Measurements from ENCODE around the gene NLRP4. TPM values are rescaled to one million over a fixed set of nuclear protein-coding genes. Genes with fewer than 3 reads are reported as not detected.

NLRP4 gene
- total RNA-seq, 1 donor from 2014 or later = not detected

DNA sequence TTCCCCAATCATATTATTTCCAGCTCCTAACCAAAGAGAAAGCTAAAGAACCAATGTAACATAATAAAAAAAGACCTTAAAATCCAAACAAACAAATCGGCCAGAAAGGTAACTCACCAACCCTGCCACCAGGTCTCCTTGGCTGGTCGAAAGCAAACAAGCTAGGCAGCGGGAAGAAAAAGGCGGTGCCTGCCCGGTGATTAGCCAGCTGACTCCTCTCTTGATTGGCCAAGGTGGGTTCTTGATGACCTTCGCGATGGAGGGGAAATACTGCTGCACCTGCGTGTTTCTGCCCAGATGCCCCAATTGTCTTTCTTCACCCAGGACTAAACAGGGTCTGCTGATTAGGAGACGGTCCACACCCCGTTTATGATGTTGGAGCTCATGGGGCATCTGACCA is 4.5 kb upstream of the NLRP4 start, which contains the start of gene NLRP11:
NLRP11 (minus strand) TSS at position 154 of the 400 bp plus-strand sequence. CDS start 13,825 bp downstream, outside the sequence.
- no peak within 1 kb of the TSS for H3K9ac ChIP-seq (ENCODE audit: low read depth in 1 of 3, low read length in 3 of 3)
- no peaks in the 10 kb centered on the region for H3K36me3 ChIP-seq (ENCODE audit: control insufficient read depth in 3 of 3, insufficient read depth in 3 of 3, low read length in 3 of 3)
- H3K9me3 ChIP-seq (ENCODE audit: control insufficient read depth in 3 of 3, low read length in 3 of 3) = peaks cover 0 to 3% (median 0%) of the 10 kb centered on the region in 3 donors
- no peaks in the 10 kb centered on the region for H3K27me3 ChIP-seq (ENCODE audit: control insufficient read depth in 3 of 3, insufficient read depth in 3 of 3, low read length in 3 of 3)
- H3K4me3 ChIP-seq (ENCODE audit: low read length in 3 of 3) = no peak within 1 kb of the TSS
- H3K4me1 ChIP-seq (ENCODE audit: control insufficient read depth in 3 of 3, insufficient read depth in 3 of 3, low read length in 3 of 3) = no peaks in the 10 kb centered on the region
- no peak within 1 kb of the TSS for H3K27ac ChIP-seq (ENCODE audit: low read depth, low read length)

DNA sequence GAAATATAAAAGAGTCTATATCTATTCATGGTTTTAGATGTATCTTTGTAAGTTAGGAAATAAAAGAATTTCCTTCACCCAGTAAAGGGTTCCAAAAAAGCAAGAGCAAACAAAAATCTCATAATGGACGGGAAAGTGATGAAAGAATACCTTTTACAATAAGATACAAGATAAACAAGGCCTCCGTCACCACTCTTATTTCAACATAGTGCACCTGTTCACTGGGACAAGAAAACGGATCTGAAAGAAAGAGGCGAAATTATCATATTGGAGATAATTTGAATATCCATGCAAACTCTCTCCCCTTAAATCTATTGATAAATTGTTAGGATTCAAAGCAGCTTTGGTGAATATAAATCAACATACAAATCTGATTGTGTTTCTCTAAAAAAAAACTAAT is 3.7 kb upstream of the NLRP4 start:
- Histone ChIP-seq H3K27ac (ENCODE audit: low read depth, low read length) (no peak overlapping the region), H3K4me1 (ENCODE audit: control insufficient read depth in 3 of 3, insufficient read depth in 3 of 3, low read length in 3 of 3) (no peaks in the 10 kb centered on the region), H3K36me3 (ENCODE audit: control insufficient read depth in 3 of 3, insufficient read depth in 3 of 3, low read length in 3 of 3) (no peaks in the 10 kb centered on the region), H3K4me3 (ENCODE audit: low read length in 3 of 3) (no peak overlapping the region), H3K27me3 (ENCODE audit: control insufficient read depth in 3 of 3, insufficient read depth in 3 of 3, low read length in 3 of 3) (no peaks in the 10 kb centered on the region), H3K9ac (ENCODE audit: low read depth in 1 of 3, low read length in 3 of 3) (no peak overlapping the region), H3K9me3 (ENCODE audit: control insufficient read depth in 3 of 3, low read length in 3 of 3) (peaks cover 0 to 3% (median 0%) of the 10 kb centered on the region in 3 donors)

DNA sequence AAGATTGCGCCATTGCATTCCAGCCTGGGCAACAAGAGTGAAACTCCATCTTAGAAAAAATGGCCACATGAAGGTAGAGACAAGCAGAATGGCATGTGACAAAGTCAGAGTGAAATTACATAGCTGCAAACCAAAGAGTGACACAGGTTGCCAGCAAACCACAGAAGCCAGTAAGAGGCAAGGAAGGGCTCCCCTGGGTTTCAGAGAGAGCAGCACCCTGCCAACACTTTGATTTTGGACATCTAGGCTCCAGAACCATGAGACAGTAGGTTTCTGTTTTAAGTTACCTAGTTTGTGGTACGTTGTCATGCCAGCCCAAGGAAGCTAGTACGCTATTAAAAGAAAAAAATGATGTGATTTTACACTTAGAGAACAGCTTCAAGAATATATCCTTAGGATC is 1.9 kb downstream of the NLRP4 start:
- no peaks in the 10 kb centered on the region for H3K27me3 ChIP-seq (ENCODE audit: control insufficient read depth in 3 of 3, insufficient read depth in 3 of 3, low read length in 3 of 3)
- no peak overlapping the region for H3K4me3 ChIP-seq (ENCODE audit: low read length in 3 of 3)
- H3K9ac ChIP-seq (ENCODE audit: low read depth in 1 of 3, low read length in 3 of 3) = no peak overlapping the region
- no peaks in the 10 kb centered on the region for H3K4me1 ChIP-seq (ENCODE audit: control insufficient read depth in 3 of 3, insufficient read depth in 3 of 3, low read length in 3 of 3)
- H3K9me3 ChIP-seq (ENCODE audit: control insufficient read depth in 3 of 3, low read length in 3 of 3) = no peaks in the 10 kb centered on the region
- H3K27ac ChIP-seq (ENCODE audit: low read depth, low read length) = no peak overlapping the region
- no peaks in the 10 kb centered on the region for H3K36me3 ChIP-seq (ENCODE audit: control insufficient read depth in 3 of 3, insufficient read depth in 3 of 3, low read length in 3 of 3)

DNA sequence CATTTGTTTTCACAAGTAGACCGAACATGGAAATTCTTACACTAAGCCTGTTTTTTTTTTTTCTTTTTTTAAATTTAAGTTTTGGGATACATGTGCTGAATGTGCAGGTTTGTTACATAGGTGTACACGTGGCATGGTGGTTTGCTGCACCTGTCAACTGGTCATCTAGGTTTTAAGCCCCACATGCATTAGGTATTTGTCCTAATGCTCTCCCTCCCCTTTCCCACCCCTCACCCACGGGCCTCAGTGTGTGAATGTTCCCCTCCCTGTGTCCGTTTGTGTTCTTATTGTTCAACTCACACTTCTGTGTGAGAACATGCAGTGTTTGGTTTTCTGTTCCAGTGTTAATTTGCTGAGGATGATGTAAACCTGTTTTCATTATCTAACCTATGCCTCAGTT is 2.6 kb downstream of the NLRP4 start:
- no peaks in the 10 kb centered on the region for H3K27me3 ChIP-seq (ENCODE audit: control insufficient read depth in 3 of 3, insufficient read depth in 3 of 3, low read length in 3 of 3)
- no peak overlapping the region for H3K9ac ChIP-seq (ENCODE audit: low read depth in 1 of 3, low read length in 3 of 3)
- no peak overlapping the region for H3K4me3 ChIP-seq (ENCODE audit: low read length in 3 of 3)
- no peak overlapping the region for H3K27ac ChIP-seq (ENCODE audit: low read depth, low read length)
- H3K4me1 ChIP-seq (ENCODE audit: control insufficient read depth in 3 of 3, insufficient read depth in 3 of 3, low read length in 3 of 3) = no peaks in the 10 kb centered on the region
- no peaks in the 10 kb centered on the region for H3K36me3 ChIP-seq (ENCODE audit: control insufficient read depth in 3 of 3, insufficient read depth in 3 of 3, low read length in 3 of 3)
- H3K9me3 ChIP-seq (ENCODE audit: control insufficient read depth in 3 of 3, low read length in 3 of 3) = no peaks in the 10 kb centered on the region

DNA sequence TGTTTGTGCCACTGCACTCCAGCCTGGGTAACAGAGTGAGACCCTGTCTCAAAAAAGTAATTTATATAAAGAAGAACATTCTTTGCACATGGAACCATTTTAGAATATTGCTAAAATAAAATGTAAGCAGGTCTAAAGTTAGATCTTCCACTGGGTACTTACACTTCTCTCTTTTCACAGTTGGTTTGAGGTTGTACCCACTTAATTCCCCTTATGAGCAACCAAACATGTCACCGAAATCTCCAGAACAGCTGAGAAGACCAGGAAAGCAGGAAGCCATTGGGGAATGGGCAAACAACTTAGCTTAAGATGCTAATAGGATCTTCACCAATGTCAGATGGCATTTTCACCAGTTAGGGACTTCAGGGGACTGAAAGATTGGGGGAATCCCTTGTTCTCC is 18.8 kb downstream of the NLRP4 start:
- Histone ChIP-seq H3K36me3 (ENCODE audit: control insufficient read depth in 3 of 3, insufficient read depth in 3 of 3, low read length in 3 of 3) (no peaks in the 10 kb centered on the region), H3K9ac (ENCODE audit: low read depth in 1 of 3, low read length in 3 of 3) (no peak overlapping the region), H3K27me3 (ENCODE audit: control insufficient read depth in 3 of 3, insufficient read depth in 3 of 3, low read length in 3 of 3) (no peaks in the 10 kb centered on the region), H3K4me3 (ENCODE audit: low read length in 3 of 3) (no peak overlapping the region), H3K4me1 (ENCODE audit: control insufficient read depth in 3 of 3, insufficient read depth in 3 of 3, low read length in 3 of 3) (no peaks in the 10 kb centered on the region), H3K27ac (ENCODE audit: low read depth, low read length) (no peak overlapping the region), H3K9me3 (ENCODE audit: control insufficient read depth in 3 of 3, low read length in 3 of 3) (no peaks in the 10 kb centered on the region)

DNA sequence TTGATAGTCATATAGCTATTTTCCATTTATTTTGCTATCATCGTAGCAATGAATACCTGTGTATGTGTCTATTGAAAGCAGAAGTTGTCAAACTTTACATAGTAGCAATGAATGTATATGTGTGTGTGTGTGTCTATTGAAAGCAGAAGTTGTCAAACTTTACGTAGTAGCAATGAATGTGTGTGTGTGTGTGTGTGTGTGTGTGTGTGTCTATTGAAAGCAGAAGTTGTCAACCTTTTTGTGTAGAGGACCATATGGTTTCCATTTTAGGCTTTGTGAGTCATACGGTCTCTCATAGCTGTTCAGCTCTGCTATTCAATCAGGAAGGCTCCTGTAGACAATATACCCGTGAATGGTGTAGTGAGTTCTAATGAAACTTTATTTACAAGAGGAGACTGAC is 20.8 kb downstream of the NLRP4 start:
- H3K9me3 ChIP-seq (ENCODE audit: control insufficient read depth in 3 of 3, low read length in 3 of 3) = peaks cover 0 to 3% (median 0%) of the 10 kb centered on the region in 3 donors
- no peak overlapping the region for H3K9ac ChIP-seq (ENCODE audit: low read depth in 1 of 3, low read length in 3 of 3)
- no peak overlapping the region for H3K4me3 ChIP-seq (ENCODE audit: low read length in 3 of 3)
- H3K4me1 ChIP-seq (ENCODE audit: control insufficient read depth in 3 of 3, insufficient read depth in 3 of 3, low read length in 3 of 3) = no peaks in the 10 kb centered on the region
- no peaks in the 10 kb centered on the region for H3K36me3 ChIP-seq (ENCODE audit: control insufficient read depth in 3 of 3, insufficient read depth in 3 of 3, low read length in 3 of 3)
- H3K27ac ChIP-seq (ENCODE audit: low read depth, low read length) = no peak overlapping the region
- H3K27me3 ChIP-seq (ENCODE audit: control insufficient read depth in 3 of 3, insufficient read depth in 3 of 3, low read length in 3 of 3) = no peaks in the 10 kb centered on the region

DNA sequence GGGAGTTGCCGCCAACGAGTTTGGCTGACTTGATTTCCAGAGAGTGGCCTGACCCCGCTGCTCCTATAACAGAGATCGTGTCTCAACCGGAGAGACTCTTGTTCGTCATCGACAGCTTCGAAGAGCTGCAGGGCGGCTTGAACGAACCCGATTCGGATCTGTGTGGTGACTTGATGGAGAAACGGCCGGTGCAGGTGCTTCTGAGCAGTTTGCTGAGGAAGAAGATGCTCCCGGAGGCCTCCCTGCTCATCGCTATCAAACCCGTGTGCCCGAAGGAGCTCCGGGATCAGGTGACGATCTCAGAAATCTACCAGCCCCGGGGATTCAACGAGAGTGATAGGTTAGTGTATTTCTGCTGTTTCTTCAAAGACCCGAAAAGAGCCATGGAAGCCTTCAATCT is 21.6 kb downstream of the NLRP4 start:
- Histone ChIP-seq H3K27me3 (ENCODE audit: control insufficient read depth in 3 of 3, insufficient read depth in 3 of 3, low read length in 3 of 3) (no peaks in the 10 kb centered on the region), H3K9me3 (ENCODE audit: control insufficient read depth in 3 of 3, low read length in 3 of 3) (peaks cover 0 to 3% (median 2%) of the 10 kb centered on the region in 3 donors), H3K4me1 (ENCODE audit: control insufficient read depth in 3 of 3, insufficient read depth in 3 of 3, low read length in 3 of 3) (no peaks in the 10 kb centered on the region), H3K27ac (ENCODE audit: low read depth, low read length) (no peak overlapping the region), H3K4me3 (ENCODE audit: low read length in 3 of 3) (no peak overlapping the region), H3K36me3 (ENCODE audit: control insufficient read depth in 3 of 3, insufficient read depth in 3 of 3, low read length in 3 of 3) (no peaks in the 10 kb centered on the region), H3K9ac (ENCODE audit: low read depth in 1 of 3, low read length in 3 of 3) (no peak overlapping the region)

DNA sequence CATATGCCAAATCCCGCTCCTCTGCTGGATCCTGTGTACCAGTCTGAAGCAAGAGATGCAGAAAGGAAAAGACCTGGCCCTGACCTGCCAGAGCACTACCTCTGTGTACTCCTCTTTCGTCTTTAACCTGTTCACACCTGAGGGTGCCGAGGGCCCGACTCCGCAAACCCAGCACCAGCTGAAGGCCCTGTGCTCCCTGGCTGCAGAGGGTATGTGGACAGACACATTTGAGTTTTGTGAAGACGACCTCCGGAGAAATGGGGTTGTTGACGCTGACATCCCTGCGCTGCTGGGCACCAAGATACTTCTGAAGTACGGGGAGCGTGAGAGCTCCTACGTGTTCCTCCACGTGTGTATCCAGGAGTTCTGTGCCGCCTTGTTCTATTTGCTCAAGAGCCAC is 22.1 kb downstream of the NLRP4 start:
- Histone ChIP-seq H3K9me3 (ENCODE audit: control insufficient read depth in 3 of 3, low read length in 3 of 3) (peaks cover 0 to 3% (median 3%) of the 10 kb centered on the region in 3 donors), H3K9ac (ENCODE audit: low read depth in 1 of 3, low read length in 3 of 3) (no peak overlapping the region), H3K4me1 (ENCODE audit: control insufficient read depth in 3 of 3, insufficient read depth in 3 of 3, low read length in 3 of 3) (no peaks in the 10 kb centered on the region), H3K36me3 (ENCODE audit: control insufficient read depth in 3 of 3, insufficient read depth in 3 of 3, low read length in 3 of 3) (no peaks in the 10 kb centered on the region), H3K27me3 (ENCODE audit: control insufficient read depth in 3 of 3, insufficient read depth in 3 of 3, low read length in 3 of 3) (no peaks in the 10 kb centered on the region), H3K4me3 (ENCODE audit: low read length in 3 of 3) (no peak overlapping the region), H3K27ac (ENCODE audit: low read depth, low read length) (no peak overlapping the region)

DNA sequence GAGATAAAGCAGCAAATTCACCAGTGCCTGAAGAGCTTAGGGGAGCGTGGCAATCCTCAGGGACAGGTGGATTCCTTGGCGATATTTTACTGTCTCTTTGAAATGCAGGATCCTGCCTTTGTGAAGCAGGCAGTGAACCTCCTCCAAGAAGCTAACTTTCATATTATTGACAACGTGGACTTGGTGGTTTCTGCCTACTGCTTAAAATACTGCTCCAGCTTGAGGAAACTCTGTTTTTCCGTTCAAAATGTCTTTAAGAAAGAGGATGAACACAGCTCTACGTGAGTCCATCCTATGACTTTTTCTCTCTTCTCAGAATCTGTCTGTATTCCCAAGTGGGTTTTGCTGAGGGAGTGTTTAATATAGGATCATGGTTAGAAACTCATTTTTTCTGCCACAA is 22.6 kb downstream of the NLRP4 start:
- H3K9ac ChIP-seq (ENCODE audit: low read depth in 1 of 3, low read length in 3 of 3) = no peak overlapping the region
- H3K27ac ChIP-seq (ENCODE audit: low read depth, low read length) = no peak overlapping the region
- no peaks in the 10 kb centered on the region for H3K27me3 ChIP-seq (ENCODE audit: control insufficient read depth in 3 of 3, insufficient read depth in 3 of 3, low read length in 3 of 3)
- H3K4me3 ChIP-seq (ENCODE audit: low read length in 3 of 3) = no peak overlapping the region
- H3K4me1 ChIP-seq (ENCODE audit: control insufficient read depth in 3 of 3, insufficient read depth in 3 of 3, low read length in 3 of 3) = no peaks in the 10 kb centered on the region
- H3K9me3 ChIP-seq (ENCODE audit: control insufficient read depth in 3 of 3, low read length in 3 of 3) = peaks cover 0 to 3% (median 3%) of the 10 kb centered on the region in 3 donors
- no peaks in the 10 kb centered on the region for H3K36me3 ChIP-seq (ENCODE audit: control insufficient read depth in 3 of 3, insufficient read depth in 3 of 3, low read length in 3 of 3)

DNA sequence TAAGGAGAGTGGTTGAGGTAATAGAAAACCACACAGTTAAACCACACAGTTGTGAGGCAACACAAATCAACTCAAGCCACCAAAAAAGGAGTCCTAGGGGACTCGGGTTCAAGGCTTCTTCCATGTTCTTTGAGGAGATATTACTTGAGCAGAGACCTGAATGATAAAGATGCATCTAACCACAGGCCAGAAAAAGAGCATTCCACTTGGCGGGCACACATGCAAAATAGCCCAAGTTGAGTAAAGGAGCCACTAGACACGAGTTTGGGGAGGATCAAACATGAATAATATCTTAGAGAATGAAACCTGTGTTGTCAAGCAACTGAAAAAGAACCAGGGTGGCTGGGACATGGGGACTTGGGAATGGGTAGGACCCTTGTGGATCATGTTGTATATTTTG is 30.2 kb downstream of the NLRP4 start:
- Histone ChIP-seq H3K36me3 (ENCODE audit: control insufficient read depth in 3 of 3, insufficient read depth in 3 of 3, low read length in 3 of 3) (no peaks in the 10 kb centered on the region), H3K27ac (ENCODE audit: low read depth, low read length) (no peak overlapping the region), H3K9me3 (ENCODE audit: control insufficient read depth in 3 of 3, low read length in 3 of 3) (peaks cover 0 to 6% (median 5%) of the 10 kb centered on the region in 3 donors), H3K4me3 (ENCODE audit: low read length in 3 of 3) (no peak overlapping the region), H3K9ac (ENCODE audit: low read depth in 1 of 3, low read length in 3 of 3) (no peak overlapping the region), H3K27me3 (ENCODE audit: control insufficient read depth in 3 of 3, insufficient read depth in 3 of 3, low read length in 3 of 3) (peaks cover 0 to 2% (median 0%) of the 10 kb centered on the region in 3 donors), H3K4me1 (ENCODE audit: control insufficient read depth in 3 of 3, insufficient read depth in 3 of 3, low read length in 3 of 3) (no peaks in the 10 kb centered on the region)

DNA sequence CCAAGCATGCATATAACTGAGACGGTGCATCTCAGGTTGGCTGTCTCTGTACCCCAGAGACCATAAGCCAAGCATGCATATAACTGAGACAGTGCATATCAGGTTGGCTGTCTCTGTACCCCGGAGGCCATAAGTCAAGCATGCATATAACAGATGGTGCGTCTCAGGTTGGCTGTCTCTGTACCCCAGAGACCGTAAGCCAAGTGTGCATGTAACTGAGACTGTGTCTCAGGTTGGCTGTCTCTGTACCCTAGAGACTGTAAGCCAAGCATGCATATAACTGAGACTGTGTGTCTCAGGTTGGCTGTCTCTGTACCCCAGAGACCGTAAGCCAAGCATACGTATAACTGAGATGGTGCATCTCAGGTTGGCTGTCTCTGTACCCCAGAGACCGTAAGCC is 30.8 kb downstream of the NLRP4 start:
- Histone ChIP-seq H3K36me3 (ENCODE audit: control insufficient read depth in 3 of 3, insufficient read depth in 3 of 3, low read length in 3 of 3) (no peaks in the 10 kb centered on the region), H3K27me3 (ENCODE audit: control insufficient read depth in 3 of 3, insufficient read depth in 3 of 3, low read length in 3 of 3) (peaks cover 0 to 2% (median 0%) of the 10 kb centered on the region in 3 donors), H3K9ac (ENCODE audit: low read depth in 1 of 3, low read length in 3 of 3) (no peak overlapping the region), H3K27ac (ENCODE audit: low read depth, low read length) (no peak overlapping the region), H3K4me1 (ENCODE audit: control insufficient read depth in 3 of 3, insufficient read depth in 3 of 3, low read length in 3 of 3) (no peaks in the 10 kb centered on the region), H3K9me3 (ENCODE audit: control insufficient read depth in 3 of 3, low read length in 3 of 3) (peaks cover 0 to 6% (median 5%) of the 10 kb centered on the region in 3 donors), H3K4me3 (ENCODE audit: low read length in 3 of 3) (no peak overlapping the region)

Measured in skeletal muscle tissue (tissue), 4 donors.